HEK293T (cell line): ENCODE results near the gene RER1.
A peak's percentile ranks its signal among the peaks of the same experiment; 100 is the strongest.

Experiments
- CTCF ChIA-PET: fragments of 350-600 bp; formaldehyde crosslinking; extraction: SDS; loops from one replicate; lab custom pipeline; 2021; ENCODE audit warnings: antibody characterized with exemption, inconsistent platforms; lab: Yijun Ruan, JAX
- POLR2A ChIA-PET: fragments of 350-600 bp; formaldehyde crosslinking; extraction: SDS; loops from one replicate; lab custom pipeline; 2020; ENCODE audit warnings: antibody characterized with exemption, inconsistent platforms; lab: Yijun Ruan, JAX
- DNase-seq: peaks from one replicate; pipeline ENCODE4 v3.0.0; 2012; ENCODE audit warnings: mixed read lengths; ENCODE audit errors: extremely low spot score
- ARNT ChIP-seq: fragments of 450-650 bp; IDR thresholded peaks from 2 replicates; pipeline ENCODE4 v1.6.1; 2017; ENCODE audit warnings: mild to moderate bottlenecking
- BHLHE40 ChIP-seq: fragments of 450-650 bp; IDR thresholded peaks from 2 replicates; pipeline ENCODE4 v1.6.1; 2016; ENCODE audit warnings: mild to moderate bottlenecking, moderate library complexity, borderline replicate concordance
- CTBP1 ChIP-seq: fragments of 450-650 bp; IDR thresholded peaks from 2 replicates; pipeline ENCODE4 v1.6.1; 2016; ENCODE audit warnings: borderline replicate concordance
- ELF4 ChIP-seq: fragments of 450-650 bp; IDR thresholded peaks from 2 replicates; pipeline ENCODE4 v1.6.1; 2017; ENCODE audit warnings: antibody characterized with exemption
- FOXA1 ChIP-seq: fragments of 450-650 bp; IDR thresholded peaks from 2 replicates; pipeline ENCODE4 v1.6.1; 2016; ENCODE audit warnings: mild to moderate bottlenecking
- FOXK2 ChIP-seq: fragments of 450-650 bp; IDR thresholded peaks from 2 replicates; pipeline ENCODE4 v1.6.1; 2016; ENCODE audit warnings: mild to moderate bottlenecking
- FOXM1 ChIP-seq: fragments of 450-650 bp; IDR thresholded peaks from 2 replicates; pipeline ENCODE4 v1.6.1; 2017; ENCODE audit warnings: mild to moderate bottlenecking, borderline replicate concordance
- HDGF ChIP-seq: fragments of 450-650 bp; IDR thresholded peaks from 2 replicates; pipeline ENCODE4 v1.6.1; 2017; ENCODE audit warnings: antibody characterized with exemption, borderline replicate concordance
- L3MBTL2 ChIP-seq: fragments of 450-650 bp; conservative IDR thresholded peaks from 2 replicates; pipeline ENCODE4 v1.6.1; 2016; ENCODE audit warnings: mild to moderate bottlenecking
- LEF1 ChIP-seq: fragments of 450-650 bp; IDR thresholded peaks from 2 replicates; pipeline ENCODE4 v1.6.1; 2017; ENCODE audit warnings: mild to moderate bottlenecking, borderline replicate concordance
- NFRKB ChIP-seq: fragments of 450-650 bp; IDR thresholded peaks from 2 replicates; pipeline ENCODE4 v1.6.1; 2016; ENCODE audit warnings: mild to moderate bottlenecking, moderate library complexity
- SP1 ChIP-seq: fragments of 450-650 bp; IDR thresholded peaks from 2 replicates; pipeline ENCODE4 v1.6.1; 2017
- SUZ12 ChIP-seq: fragments of 450-650 bp; IDR thresholded peaks from 2 replicates; pipeline ENCODE4 v1.6.1; 2016; ENCODE audit warnings: mild to moderate bottlenecking
- TARDBP ChIP-seq: fragments of 450-650 bp; IDR thresholded peaks from 2 replicates; pipeline ENCODE4 v1.6.1; 2016
- ZNF384 ChIP-seq: fragments of 450-650 bp; IDR thresholded peaks from 2 replicates; pipeline ENCODE4 v1.6.1; 2016
- TF ChIP-seq, protein P1 (sequence below): fragments of 450-650 bp; IDR thresholded peaks from 2 replicates; pipeline ENCODE4 v1.6.1; 2016

RER1 gene

GRCh38 chr1:2378956-2379732, 12.5 kb upstream of the RER1 start:
- no peak for DNase-seq
- POLR2A ChIA-PET, result interaction anchor here (1.1 kb wide), 1 partner anchor 174 kb away, joined by 3 read pairs; no protein-coding TSS in a partner anchor
- CTCF ChIA-PET, result interaction anchor here (0.6 to 1.6 kb wide), 3 partner anchors 65 to 184 kb away, joined by 3 to 7 read pairs (median 4); partner anchors contain the start of gene FAAP20
- TF ChIP-seq TARDBP, result no peak
- no peak for TF ChIP-seq ARNT
- no peak for TF ChIP-seq CTBP1
- TF ChIP-seq ZNF384, result no peak
- no peak for TF ChIP-seq FOXA1
- no peak for TF ChIP-seq FOXK2
- TF ChIP-seq SP1, result no peak
- TF ChIP-seq LEF1, result no peak
- no peak for TF ChIP-seq FOXM1
- no peak for TF ChIP-seq L3MBTL2
- TF ChIP-seq HDGF, result no peak
- TF ChIP-seq NFRKB, result no peak

DNA sequence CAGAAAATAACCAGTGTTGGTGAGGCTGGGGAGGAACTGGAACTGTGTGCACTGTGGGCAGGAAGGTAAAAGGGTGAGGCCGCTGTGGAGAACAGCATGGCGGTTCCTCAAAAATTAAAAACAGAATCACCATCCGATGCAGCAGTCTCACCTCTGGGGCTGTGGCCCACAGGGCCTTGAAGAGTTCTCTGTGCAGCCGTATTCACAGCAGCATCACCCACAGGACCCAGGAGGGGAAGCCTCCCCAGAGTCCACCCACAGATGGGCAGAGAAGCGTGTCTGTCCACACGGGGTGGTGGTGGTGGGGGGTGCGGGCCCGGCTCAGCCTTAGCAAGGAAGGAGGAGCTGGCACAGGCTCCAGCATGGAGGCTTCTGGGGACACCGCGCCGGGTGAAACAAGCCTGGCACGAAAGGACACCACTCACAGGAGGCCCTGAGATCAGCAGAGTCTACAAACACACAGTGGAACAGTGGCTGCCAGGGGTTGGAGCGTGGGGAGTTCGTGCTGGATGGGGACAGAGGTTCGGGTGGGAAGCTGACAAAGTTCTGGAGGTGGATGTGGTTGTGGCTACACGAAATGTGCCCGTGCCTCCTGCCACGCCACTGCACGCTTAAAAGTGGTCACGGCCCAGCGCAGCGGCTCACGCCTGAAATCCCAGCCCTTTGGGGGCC, 11.8 kb upstream of the RER1 start:
- POLR2A ChIA-PET, result interaction anchor here (0.6 to 1.1 kb wide), 3 partner anchors 175 to 519 kb away, joined by 3 read pairs; no protein-coding TSS in a partner anchor
- TF ChIP-seq FOXK2, result no peak
- TF ChIP-seq BHLHE40, result no peak
- TF ChIP-seq SP1, result no peak
- no peak for TF ChIP-seq FOXM1
- TF ChIP-seq ZNF384, result no peak
- no peak for TF ChIP-seq CTBP1
- TF ChIP-seq FOXA1, result no peak
- TF ChIP-seq, protein P1, sequence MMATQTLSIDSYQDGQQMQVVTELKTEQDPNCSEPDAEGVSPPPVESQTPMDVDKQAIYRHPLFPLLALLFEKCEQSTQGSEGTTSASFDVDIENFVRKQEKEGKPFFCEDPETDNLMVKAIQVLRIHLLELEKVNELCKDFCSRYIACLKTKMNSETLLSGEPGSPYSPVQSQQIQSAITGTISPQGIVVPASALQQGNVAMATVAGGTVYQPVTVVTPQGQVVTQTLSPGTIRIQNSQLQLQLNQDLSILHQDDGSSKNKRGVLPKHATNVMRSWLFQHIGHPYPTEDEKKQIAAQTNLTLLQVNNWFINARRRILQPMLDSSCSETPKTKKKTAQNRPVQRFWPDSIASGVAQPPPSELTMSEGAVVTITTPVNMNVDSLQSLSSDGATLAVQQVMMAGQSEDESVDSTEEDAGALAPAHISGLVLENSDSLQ, result no peak
- no peak for TF ChIP-seq L3MBTL2
- no peak for TF ChIP-seq TARDBP
- no peak for TF ChIP-seq HDGF
- TF ChIP-seq NFRKB, result no peak
- no peak for TF ChIP-seq LEF1
- no peak for DNase-seq
- CTCF ChIA-PET, result interaction anchor here (1.6 kb wide), 1 partner anchor 185 kb away, joined by 7 read pairs; the partner anchor contains the start of gene FAAP20

- no peak for DNase-seq
- POLR2A ChIA-PET, result interaction anchor here (1.0 to 2.0 kb wide), 3 partner anchors 174 to 186 kb away, joined by 3 to 18 read pairs (median 4); partner anchors contain the start of gene FAAP20
- CTCF ChIA-PET, result interaction anchor here (0.9 to 2.2 kb wide), 15 partner anchors 10 to 206 kb away, joined by 3 to 65 read pairs (median 4); partner anchors contain the start of genes FAAP20, MORN1, RER1 and SKI
- TF ChIP-seq SP1, result no peak
- TF ChIP-seq ELF4, result no peak
- TF ChIP-seq FOXM1, result no peak
- no peak for TF ChIP-seq ZNF384
- no peak for TF ChIP-seq SUZ12
- no peak for TF ChIP-seq CTBP1
- no peak for TF ChIP-seq LEF1
- no peak for TF ChIP-seq HDGF
- no peak for TF ChIP-seq FOXK2
Measured at GRCh38 chr1:2380816-2381591, 10.6 kb upstream of the RER1 start.

GRCh38 chr1:2381741-2382620, 9.7 kb upstream of the RER1 start:
- ChIA-PET CTCF (interaction anchor here (0.6 to 2.2 kb wide), 17 partner anchors 10 to 207 kb away, joined by 3 to 65 read pairs (median 4); partner anchors contain the start of genes FAAP20, MORN1, RER1 and SKI), POLR2A (interaction anchor here (0.6 to 2.0 kb wide), 5 partner anchors 9 to 187 kb away, joined by 3 to 18 read pairs (median 4); partner anchors contain the start of genes FAAP20, MORN1 and RER1)
- peak; percentile 93 for DNase-seq
- TF ChIP-seq, protein P1, result no peak
- no peak for TF ChIP-seq SUZ12
- TF ChIP-seq FOXA1, result no peak
- TF ChIP-seq SP1, result no peak
